LNCaP clone FGC (cell line): ENCODE data around the gene SLC37A3.

Source experiments
- DNase-seq: peaks from one replicate; pipeline ENCODE4 v3.0.0-alpha.2; 2011; ENCODE audit warnings: low read depth
- H3K4me3 ChIP-seq: 2 replicates; pipeline ENCODE4 v1.5.1; 2011; ENCODE audit warnings: mild to moderate bottlenecking, low read depth, low read length, control low read depth
- TF ChIP-seq, protein P1 (sequence below): IDR thresholded peaks from 2 replicates; pipeline ENCODE4 v1.5.1; 2012; ENCODE audit warnings: mild to moderate bottlenecking; ENCODE audit not compliant: control insufficient read depth, insufficient read depth; ENCODE audit errors: extremely low read depth

The SLC37A3 gene

DNA sequence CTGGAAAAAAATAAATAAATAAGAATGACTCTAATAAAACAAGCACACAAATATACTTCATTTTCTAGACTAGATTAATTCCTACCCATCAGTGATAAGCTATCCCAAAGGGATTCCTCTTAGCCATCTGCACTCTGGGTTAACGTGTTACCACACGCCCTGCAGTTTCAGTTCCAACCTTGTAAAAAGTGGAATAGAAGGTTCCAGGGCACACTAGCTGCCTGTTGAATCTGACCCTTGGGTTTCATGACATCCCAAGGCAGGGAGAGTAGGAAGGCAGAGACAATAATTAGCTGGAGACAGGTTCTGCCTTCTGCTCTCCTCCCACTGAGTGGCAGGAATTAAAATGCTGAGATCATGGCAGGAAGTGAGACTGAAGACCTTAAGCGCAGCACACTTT lies 33.5 kb downstream of the SLC37A3 start:
- DNase-seq, result no peak
- TF ChIP-seq, protein P1, sequence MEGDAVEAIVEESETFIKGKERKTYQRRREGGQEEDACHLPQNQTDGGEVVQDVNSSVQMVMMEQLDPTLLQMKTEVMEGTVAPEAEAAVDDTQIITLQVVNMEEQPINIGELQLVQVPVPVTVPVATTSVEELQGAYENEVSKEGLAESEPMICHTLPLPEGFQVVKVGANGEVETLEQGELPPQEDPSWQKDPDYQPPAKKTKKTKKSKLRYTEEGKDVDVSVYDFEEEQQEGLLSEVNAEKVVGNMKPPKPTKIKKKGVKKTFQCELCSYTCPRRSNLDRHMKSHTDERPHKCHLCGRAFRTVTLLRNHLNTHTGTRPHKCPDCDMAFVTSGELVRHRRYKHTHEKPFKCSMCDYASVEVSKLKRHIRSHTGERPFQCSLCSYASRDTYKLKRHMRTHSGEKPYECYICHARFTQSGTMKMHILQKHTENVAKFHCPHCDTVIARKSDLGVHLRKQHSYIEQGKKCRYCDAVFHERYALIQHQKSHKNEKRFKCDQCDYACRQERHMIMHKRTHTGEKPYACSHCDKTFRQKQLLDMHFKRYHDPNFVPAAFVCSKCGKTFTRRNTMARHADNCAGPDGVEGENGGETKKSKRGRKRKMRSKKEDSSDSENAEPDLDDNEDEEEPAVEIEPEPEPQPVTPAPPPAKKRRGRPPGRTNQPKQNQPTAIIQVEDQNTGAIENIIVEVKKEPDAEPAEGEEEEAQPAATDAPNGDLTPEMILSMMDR, result no peak
- H3K4me3 ChIP-seq, result no peak overlapping the region

DNA sequence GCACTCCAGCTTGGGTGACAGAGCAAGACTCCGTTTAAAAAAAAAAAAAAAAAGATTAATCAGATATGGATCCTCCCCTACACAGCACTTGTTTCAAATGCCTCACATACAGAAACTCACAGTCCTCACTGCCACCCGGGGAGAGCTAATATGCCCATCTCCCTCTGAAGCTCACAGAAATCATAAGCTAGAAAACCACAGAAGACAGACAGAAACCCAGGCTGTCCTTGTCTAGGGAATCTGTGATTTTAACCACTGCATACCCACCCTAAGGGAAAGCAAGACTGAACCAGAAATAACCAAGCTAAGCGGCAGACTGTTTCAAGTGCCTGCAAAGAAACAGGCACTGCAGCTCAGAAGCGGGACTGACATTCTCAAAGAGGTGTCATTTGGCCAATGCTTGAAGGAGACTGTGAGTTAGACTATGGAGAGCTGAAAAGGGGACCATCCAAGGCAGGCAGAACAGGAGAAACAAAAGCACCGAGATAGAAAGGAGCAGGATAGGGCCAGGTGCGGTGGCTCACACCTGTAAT lies 37.6 kb downstream of the SLC37A3 start:
- TF ChIP-seq, protein P1, result no peak
- no peak overlapping the region for H3K4me3 ChIP-seq
- no peak for DNase-seq

DNA sequence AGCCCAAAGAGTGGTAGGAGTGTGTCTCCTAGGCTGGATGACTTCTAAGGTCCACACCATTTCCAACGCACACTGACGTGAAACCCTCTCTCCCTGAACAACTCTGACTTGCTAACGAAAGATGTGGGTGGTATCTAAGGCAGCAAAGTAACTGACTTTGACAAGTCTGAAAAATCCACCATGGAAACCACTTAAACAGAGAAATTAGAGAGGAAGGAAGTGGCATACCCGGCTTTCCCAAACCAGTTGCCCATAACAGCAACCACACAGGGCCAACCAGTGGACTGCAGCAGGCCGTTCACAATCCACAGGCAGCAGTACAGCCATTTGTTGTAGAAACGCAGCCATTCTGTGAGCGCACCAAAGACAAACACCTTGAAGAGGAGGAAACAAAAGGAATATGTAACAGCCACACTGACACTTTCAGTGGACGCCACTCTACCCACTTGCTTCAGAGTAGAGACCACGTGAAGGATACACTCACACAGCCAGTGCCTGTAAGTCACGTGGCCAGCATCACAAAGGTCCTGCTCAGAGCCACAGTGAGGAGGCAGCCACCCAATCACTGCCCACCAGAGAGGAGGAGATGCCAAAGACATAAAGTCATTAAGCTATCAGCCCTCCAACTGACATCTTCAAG lies 39.8 kb downstream of the SLC37A3 start:
- DNase-seq, result no peak
- TF ChIP-seq, protein P1, result no peak
- H3K4me3 ChIP-seq, result no peak overlapping the region

DNA sequence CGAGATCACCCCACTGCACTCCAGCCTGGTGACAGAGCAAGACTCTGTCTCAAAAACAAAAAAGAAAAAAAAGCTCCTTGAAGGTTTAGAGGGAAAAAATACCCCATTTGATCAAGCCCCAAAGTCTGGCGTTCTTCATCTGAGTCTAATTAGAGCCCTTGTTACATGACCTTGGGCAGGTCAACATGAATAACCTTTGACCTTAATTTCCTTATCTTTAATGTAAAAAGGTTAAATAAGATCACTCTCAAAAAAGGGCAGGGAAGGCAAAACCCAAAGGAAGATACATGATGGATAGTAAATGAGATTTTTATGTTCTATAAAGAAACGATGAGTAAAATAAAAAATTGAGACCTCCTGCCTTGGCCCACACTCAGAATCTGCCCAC lies 40.3 kb downstream of the SLC37A3 start:
- no peak for DNase-seq
- no peak overlapping the region for H3K4me3 ChIP-seq
- TF ChIP-seq, protein P1, result no peak

DNA sequence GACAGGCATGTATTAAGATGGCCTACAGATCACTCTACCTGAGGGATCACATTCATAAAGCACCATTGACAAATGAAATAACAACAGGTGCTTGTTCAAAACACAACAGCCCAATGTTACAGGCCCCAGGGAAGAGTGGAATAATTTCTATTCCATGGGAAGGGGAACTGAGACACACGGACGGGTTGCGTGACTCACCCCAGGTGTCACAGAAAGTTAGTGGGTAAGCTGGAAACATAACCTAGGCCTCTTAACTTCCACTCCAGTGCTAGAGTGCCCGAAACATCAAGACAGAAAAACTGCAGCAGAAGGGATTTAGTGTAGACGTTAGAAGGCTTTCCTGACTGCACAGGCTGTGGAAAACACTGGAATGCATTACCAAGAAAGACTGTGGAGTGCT lies 48.3 kb downstream of the SLC37A3 start:
- TF ChIP-seq, protein P1, result no peak
- no peak for DNase-seq
- H3K4me3 ChIP-seq, result no peak overlapping the region

DNA sequence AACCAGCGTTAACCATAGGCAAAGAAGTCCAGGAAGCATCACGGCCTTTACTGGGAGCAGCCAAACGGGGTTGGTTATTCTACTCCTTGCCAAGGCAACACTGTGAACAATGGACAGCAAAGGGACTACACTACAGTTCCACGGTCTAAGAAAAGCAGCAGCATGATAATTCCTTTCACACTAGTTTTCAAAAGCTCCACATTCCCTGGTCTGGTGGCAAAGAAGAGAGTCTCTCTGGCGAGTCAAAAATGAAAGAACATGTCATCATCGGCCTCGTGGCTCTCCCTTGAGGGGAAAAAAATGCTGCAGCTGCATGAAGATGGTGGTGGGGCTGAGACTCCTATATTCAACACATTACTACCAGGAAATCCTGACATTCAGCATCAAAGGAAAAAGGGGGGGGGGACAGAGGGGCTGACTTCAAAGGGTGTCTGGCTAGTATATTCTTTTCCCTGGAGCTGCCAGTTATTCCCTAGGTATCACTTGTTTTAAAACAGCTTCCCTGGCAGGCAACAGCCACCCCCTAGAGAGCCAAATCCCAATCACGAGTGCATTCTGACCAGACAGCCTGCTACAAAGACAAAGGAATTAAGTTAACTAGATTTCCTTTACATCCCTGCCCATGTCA lies 49.1 kb downstream of the SLC37A3 start:
- TF ChIP-seq, protein P1, result no peak
- no peak overlapping the region for H3K4me3 ChIP-seq
- DNase-seq, result no peak

DNA sequence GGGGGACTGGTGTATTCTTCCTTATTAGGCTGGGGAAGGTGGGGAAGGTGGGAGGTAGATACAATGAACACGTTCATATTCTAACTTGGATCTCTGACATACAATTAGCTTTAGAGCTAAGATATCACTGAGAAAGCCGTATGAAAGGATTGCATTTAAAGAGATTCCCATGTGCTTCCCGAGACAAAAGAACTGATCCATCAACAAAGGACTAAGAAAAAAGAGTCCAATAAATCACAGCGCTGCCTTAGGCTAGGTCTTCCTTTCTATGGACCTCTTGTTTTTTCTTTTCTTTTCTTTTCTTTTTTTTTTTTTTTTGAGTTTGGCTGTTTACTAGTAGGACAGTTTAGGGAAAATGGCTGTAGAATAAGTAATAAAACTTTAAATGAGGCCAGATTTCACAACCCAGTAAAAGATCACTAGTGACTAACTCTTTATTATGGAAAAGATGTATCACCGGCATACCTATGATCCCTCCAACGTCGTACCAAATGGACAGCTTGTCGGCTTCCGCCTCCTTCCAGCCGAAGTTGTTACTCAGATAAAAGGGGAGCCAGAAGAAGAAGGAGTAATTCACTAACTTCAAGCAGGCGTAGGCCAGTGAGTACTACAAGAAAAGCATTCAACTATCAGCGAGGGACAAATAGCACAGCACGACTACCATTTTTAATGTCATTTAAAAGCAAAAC lies 50.0 kb downstream of the SLC37A3 start:
- H3K4me3 ChIP-seq, result no peak overlapping the region
- TF ChIP-seq, protein P1, result no peak
- DNase-seq, result no peak
